WTC11 (cell line): Measurements from ENCODE around the gene UGT1A4. TPM values are rescaled to one million over a fixed set of nuclear protein-coding genes. Genes with fewer than 3 reads are reported as not detected.

ENCODE experiments used
- ATAC-seq: fragments of 200-7000 bp; cut with Tn5 transposase; 2 replicates; pipeline ENCODE4 v1.10.0; 2021; ENCODE audit warnings: mild to moderate bottlenecking, moderate library complexity
- CTCF ChIA-PET: fragments of 300-600 bp; sonication (Branson Sonifier 250); formaldehyde crosslinking; loops from one replicate; lab custom pipeline; 2021; ENCODE audit warnings: antibody characterized with exemption; lab: Charles Lee
- POLR2A ChIA-PET: fragments of 350-600 bp; sonication (Branson Sonifier 250); formaldehyde crosslinking; loops from one replicate; lab custom pipeline; 2021; ENCODE audit warnings: antibody characterized with exemption; lab: Charles Lee
- DNase-seq: peaks from one replicate; pipeline ENCODE4 v3.0.0; 2021; ENCODE audit warnings: low spot score
- H3K27ac Mint-ChIP-seq: 2 replicates; pipeline ENCODE4 v1.8.0; 2021; ENCODE audit warnings: mixed read lengths
- H3K27me3 Mint-ChIP-seq: 2 replicates; pipeline ENCODE4 v1.8.0; 2021; ENCODE audit warnings: low read depth, mild to moderate bottlenecking, moderate library complexity, mixed read lengths
- H3K36me3 Mint-ChIP-seq: 2 replicates; pipeline ENCODE4 v1.8.0; 2021; ENCODE audit warnings: mixed read lengths
- H3K4me1 Mint-ChIP-seq: 2 replicates; pipeline ENCODE4 v1.8.0; 2022; ENCODE audit warnings: mixed read lengths
- H3K4me3 Mint-ChIP-seq: 2 replicates; pipeline ENCODE4 v1.8.0; 2021; ENCODE audit warnings: mild to moderate bottlenecking, moderate library complexity, mixed read lengths
- H3K9me3 Mint-ChIP-seq: 2 replicates; pipeline ENCODE4 v1.8.0; 2021; ENCODE audit warnings: mixed read lengths
- CBFB ChIP-seq: sonication (generic); formaldehyde crosslinking; IDR thresholded peaks from 2 replicates; pipeline ENCODE4 v1.8.1; 2022; ENCODE audit warnings: mild to moderate bottlenecking, low read depth, missing genetic modification reagents
- E2F1 ChIP-seq: sonication (generic); formaldehyde crosslinking; IDR thresholded peaks from 2 replicates; pipeline ENCODE4 v1.8.0; 2022; ENCODE audit warnings: mild to moderate bottlenecking, missing genetic modification reagents
- E2F5 ChIP-seq: sonication (generic); formaldehyde crosslinking; IDR thresholded peaks from 2 replicates; pipeline ENCODE4 v1.8.1; 2022; ENCODE audit warnings: mild to moderate bottlenecking, moderate library complexity, missing genetic modification reagents
- ERG ChIP-seq: fragments of 250-450 bp; sonication (Bioruptor Pico); IDR thresholded peaks from 2 replicates; pipeline ENCODE4 v1.8.0; 2021; ENCODE audit warnings: mild to moderate bottlenecking
- GABPB1 ChIP-seq: sonication (generic); formaldehyde crosslinking; IDR thresholded peaks from 2 replicates; pipeline ENCODE4 v1.8.1; 2023; ENCODE audit warnings: mild to moderate bottlenecking, missing genetic modification reagents
- JAZF1 ChIP-seq: fragments of 250-450 bp; sonication (Bioruptor Pico); IDR thresholded peaks from 2 replicates; pipeline ENCODE4 v1.9.0; 2021; ENCODE audit warnings: moderate library complexity, mild to moderate bottlenecking, inconsistent platforms
- RORB ChIP-seq: fragments of 250-450 bp; sonication (Bioruptor Pico); IDR thresholded peaks from 2 replicates; pipeline ENCODE4 v1.9.0; 2021; ENCODE audit warnings: mild to moderate bottlenecking
- SOX15 ChIP-seq: fragments of 250-450 bp; sonication (Bioruptor Pico); IDR thresholded peaks from 2 replicates; pipeline ENCODE4 v1.9.0; 2021; ENCODE audit warnings: mild to moderate bottlenecking
- STAT6 ChIP-seq: sonication (generic); formaldehyde crosslinking; conservative IDR thresholded peaks from 2 replicates; pipeline ENCODE4 v1.8.1; 2023; ENCODE audit warnings: mild to moderate bottlenecking, low read depth, missing genetic modification reagents, moderate library complexity
- ZNF512 ChIP-seq: sonication (generic); formaldehyde crosslinking; IDR thresholded peaks from 2 replicates; pipeline ENCODE4 v1.8.1; 2022; ENCODE audit warnings: missing genetic modification reagents, borderline replicate concordance
- ZSCAN18 ChIP-seq: fragments of 250-450 bp; sonication (Bioruptor Pico); IDR thresholded peaks from 2 replicates; pipeline ENCODE4 v2.1.2; 2022; ENCODE audit warnings: mild to moderate bottlenecking, moderate library complexity
- total RNA-seq: library from RNA; stranded (reverse); gene quantifications from 3 replicates; pipeline ENCODE4 v1.2.3, GENCODE V29; 2021

Gene UGT1A4
- total RNA-seq, 1 experiment from 2014 or later: 0.22 TPM

GRCh38 chr2:233792720-233793119, 74.2 kb downstream of the UGT1A4 start:
- no peaks in the 10 kb centered on the region for H3K36me3 Mint-ChIP-seq

More at GRCh38 chr2:233792720-233793119, 74.2 kb downstream of the UGT1A4 start:
- H3K27me3 Mint-ChIP-seq: no peaks in the 10 kb centered on the region; the same call in 1 of the 2 replicates
- ATAC-seq (no peak), DNase-seq (no peak)
- ChIA-PET CTCF (no interaction called here), POLR2A (no interaction called here)
- TF ChIP-seq E2F5 (no peak), STAT6 (CRISPR knock-in tag) (no peak), ZNF512 (CRISPR knock-in tag) (no peak), JAZF1 (CRISPR knock-in tag) (no peak), SOX15 (CRISPR knock-in tag) (no peak), GABPB1 (CRISPR knock-in tag) (no peak), ZSCAN18 (CRISPR knock-in tag) (no peak), CBFB (CRISPR knock-in tag) (no peak), ERG (CRISPR knock-in tag) (no peak), RORB (CRISPR knock-in tag) (no peak), E2F1 (CRISPR knock-in tag) (no peak)
- no peaks in the 10 kb centered on the region for H3K4me1 Mint-ChIP-seq
- peaks cover 6% of the 10 kb centered on the region for H3K9me3 Mint-ChIP-seq
- no peak overlapping the region for H3K4me3 Mint-ChIP-seq
- H3K27ac Mint-ChIP-seq: no peak overlapping the region
